AG08395 (cell line): ENCODE results near the gene TNFRSF18.
"Not testable (repeated sequence)": the region's sequence is repeated elsewhere in the genome, so short reads cannot be mapped to it uniquely, and the experiment has no call there.

Experiments
- DNase-seq: peaks from one replicate; pipeline ENCODE4 v3.0.0; 2012; ENCODE audit warnings: mixed read lengths, low spot score

TNFRSF18 gene, protein sequence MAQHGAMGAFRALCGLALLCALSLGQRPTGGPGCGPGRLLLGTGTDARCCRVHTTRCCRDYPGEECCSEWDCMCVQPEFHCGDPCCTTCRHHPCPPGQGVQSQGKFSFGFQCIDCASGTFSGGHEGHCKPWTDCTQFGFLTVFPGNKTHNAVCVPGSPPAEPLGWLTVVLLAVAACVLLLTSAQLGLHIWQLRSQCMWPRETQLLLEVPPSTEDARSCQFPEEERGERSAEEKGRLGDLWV

DNA sequence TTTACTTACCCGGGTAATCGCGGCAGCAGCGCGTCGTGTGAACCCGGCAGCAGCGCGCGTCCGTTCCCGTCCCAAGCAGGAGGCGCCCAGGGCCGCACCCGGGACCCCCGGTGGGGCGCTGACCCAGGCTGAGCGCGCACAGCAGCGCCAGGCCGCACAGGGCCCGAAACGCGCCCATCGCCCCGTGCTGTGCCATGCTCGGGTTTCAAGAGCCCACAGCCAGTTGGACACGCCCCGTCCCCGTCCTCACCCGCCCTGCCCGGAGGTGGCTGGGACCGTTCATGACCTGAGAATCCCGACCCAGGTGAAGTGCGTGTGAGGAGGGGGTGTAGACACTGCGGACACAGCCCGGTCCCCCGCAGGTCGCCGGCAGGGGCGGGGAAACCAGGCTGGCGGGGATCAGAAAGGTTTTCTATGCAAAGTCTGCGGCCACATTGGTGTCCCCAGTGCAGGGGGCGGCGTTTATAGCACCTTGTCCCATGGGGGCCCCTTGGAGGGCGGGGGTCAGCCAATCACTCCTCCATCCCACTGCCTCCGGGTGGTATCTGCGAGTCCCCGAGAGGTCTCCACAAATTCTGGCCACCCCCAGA lies at the start of gene TNFRSF18:
TSS of gene TNFRSF18 (minus strand) at position 217 of the 590 bp plus-strand sequence. CDS start at position 196, 21 bp downstream.
- DNase-seq = no peak

DNA sequence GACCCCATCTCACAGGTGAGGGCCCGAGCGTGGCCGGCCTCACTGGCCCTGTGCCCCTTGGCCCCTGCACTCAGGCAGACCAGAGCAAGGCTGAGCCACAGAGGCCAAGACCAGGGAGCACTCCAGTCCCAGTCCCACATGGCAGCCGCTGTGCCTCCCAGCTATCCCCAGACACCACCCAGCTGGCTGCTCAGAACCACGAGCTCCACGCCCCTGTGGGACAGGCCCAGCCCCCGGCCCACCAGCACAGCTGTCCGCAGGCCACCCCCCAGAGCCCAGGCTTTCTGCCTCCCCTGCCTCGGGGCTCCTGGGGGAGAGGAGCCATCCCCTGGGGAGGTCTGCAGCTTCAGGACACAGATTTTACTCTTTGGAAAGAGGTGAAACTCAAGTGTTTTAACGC lies 49.2 kb upstream of the TNFRSF18 start:
- no peak for DNase-seq

DNA sequence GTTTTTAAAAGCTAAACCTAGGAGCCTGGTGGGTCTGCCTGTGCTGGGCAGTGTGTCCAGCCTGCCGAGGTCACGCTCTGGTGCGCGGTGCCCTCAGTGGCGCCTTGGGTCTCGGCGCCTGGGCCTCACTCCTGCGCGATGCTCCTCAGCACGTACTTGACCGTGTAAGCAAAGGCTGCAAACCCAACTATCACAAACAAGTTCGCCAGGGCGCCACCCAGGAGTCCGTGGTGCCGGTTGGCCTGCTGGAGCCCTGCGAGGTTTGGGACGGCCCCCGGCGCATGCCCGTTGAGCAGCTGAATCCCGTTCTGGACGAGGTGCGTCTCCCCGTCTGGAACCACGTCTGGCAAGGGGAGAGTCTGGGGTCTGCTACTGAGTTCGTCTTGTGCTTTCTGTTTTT lies 48.7 kb upstream of the TNFRSF18 start:
- no peak for DNase-seq

DNA sequence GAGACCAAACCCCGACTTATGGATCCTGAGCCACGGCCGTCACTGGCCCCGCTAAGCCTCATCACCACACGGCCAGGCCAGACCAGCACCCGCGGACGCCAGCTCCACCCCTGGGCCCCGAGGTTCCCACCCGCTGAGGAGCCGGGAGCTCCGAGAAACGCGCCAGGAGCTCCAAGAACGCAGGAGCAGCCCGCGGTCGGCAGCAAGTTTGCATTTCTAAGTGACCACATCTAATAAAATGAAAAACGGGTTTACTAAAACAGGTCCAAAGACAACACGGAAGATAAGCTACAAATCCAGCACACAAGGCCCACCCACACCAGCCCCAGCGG lies 48.2 kb upstream of the TNFRSF18 start:
- no peak for DNase-seq

DNA sequence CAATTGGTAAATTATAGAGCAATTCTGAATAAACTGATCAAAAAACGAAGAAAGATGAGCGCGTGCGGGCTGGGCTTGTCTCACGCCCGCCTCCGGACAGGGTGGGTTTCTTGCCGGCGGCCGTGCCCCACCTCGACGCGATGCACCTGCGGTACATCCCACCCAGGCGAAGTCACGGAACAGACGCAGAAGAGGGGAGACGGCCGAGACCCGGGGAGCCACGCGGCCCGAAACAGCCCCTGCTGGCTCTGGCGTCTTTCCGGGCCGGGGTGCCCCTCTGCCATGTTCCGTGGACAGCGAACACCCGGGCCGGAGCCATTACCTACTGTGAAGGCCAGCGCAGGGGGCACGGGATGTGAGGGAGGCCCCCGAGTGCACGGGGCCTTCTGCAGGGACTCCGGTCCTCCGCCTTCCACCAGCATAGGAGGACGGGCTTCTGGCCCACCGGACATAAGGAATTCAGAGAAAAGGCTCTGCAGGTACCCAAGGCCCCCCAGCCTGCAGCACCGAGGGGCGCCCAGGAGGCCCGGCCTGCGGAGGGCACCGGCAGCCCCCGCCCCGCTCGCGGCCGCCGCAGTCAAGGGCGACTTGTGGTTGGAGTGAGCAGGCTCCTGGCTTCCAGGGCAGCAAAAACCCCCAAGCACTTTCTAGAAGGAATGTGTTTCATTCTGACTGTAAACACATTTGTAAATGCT lies 47.7 kb upstream of the TNFRSF18 start:
- no peak for DNase-seq

DNA sequence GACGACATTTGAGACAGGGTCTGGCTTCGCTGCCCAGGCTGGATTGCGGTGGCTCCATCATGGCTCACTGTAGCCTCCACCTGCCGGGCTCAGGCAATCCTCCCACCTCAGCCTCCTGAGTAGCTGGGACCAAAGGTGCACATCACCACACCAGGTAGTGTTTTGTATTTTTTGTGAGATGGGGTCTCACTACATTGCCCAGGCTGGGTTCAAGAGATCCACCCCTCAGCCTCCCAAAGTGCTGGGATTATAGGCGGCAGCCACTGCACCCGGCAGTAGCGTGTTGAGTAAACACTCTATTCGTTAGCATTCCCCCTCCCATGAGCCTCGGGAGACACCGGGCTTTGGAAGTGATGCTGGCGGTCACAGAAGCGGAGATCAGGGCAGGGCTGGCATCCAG lies 46.9 kb upstream of the TNFRSF18 start:
- DNase-seq = no peak

DNA sequence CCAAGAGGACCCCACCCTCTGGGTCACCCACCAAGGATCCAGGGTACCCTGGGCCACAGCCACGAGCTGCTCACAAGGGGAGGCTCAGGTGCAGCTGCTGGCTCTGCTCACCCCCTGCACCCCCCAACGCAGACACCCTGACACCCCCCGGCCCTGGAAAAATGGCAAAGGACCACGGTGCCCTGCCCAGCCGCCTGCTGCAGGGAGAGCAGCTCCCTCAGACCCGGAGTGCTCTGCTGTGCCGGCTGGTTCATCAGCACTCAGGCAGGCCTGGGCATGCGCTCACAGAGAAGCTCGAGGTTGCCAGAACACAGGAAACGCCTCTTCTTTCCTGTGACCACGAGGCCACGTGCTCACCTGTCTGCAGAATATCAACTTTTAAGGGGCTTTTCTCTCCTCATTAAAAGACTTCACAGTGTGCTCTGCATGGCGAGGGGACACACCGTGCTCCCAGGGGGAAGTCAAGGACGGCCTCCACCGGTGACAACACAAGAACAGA lies 44.4 kb upstream of the TNFRSF18 start:
- no peak for DNase-seq

DNA sequence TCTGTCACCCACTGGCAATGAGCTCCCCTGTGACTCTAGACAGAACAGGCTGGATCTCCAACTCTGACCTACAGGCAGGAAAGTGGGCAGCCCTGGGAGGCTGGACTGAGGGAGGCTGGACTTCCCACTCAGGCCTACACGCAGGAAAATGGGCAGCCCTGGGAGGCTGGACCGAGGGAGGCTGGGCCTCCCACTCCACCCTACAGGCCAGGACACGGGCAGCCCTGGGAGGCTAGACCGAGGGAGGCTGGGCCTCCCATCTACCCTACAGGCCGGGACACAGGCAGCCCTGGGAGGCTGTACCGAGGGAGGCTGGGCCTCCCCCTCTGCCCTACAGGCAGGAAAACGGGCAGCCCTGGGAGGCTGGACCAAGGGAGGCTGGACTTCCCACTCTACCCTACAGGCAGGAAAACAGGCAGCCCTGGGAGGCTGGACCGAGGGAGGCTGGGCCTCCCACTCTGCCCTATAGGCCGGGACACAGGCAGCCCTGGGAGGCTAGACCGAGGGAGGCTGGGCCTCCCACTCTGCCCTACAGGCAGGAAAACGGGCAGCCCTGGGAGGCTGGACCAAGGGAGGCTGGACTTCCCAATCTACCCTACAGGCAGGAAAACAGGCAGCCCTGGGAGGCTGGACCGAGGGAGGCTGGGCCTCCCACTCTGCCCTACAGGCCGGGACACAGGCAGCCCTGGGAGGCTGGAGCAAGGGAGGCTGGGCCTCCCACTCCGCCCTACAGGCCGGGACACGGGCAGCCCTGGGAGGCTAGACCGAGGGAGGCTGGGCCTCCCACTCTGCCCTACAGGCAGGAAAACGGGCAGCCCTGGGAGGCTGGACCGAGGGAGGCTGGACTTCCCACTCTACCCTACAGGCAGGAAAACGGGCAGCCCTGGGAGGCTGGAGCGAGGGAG lies 41.9 kb upstream of the TNFRSF18 start:
- not testable (repeated sequence) for DNase-seq

DNA sequence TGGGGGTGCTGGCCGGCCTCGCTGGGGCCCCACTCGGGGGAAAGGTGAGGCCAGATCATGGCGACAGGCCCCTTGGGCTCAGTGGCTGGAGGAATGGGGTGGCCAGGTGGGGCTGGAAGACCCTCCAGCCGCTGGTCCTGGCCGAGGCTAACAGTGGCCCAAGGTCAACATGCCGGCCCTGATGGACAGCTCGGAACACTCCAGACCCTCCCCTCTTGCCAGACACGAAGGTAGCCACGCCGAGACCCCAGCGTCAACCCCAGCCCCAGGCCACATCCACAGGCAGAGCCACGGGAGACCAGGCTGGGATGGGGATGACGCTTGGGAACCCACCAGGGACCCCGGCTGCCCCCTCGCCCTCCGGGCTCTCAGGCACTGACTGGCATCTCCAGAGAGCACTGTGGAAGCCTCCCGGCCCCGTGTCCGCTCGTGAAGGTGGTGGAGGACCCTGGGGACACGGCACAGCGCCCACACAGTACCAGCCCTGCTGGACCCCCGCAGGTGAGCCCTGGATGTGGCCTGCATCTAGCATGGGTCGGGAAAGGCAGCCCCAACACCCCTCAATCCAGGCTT lies 41.0 kb upstream of the TNFRSF18 start:
- no peak for DNase-seq

DNA sequence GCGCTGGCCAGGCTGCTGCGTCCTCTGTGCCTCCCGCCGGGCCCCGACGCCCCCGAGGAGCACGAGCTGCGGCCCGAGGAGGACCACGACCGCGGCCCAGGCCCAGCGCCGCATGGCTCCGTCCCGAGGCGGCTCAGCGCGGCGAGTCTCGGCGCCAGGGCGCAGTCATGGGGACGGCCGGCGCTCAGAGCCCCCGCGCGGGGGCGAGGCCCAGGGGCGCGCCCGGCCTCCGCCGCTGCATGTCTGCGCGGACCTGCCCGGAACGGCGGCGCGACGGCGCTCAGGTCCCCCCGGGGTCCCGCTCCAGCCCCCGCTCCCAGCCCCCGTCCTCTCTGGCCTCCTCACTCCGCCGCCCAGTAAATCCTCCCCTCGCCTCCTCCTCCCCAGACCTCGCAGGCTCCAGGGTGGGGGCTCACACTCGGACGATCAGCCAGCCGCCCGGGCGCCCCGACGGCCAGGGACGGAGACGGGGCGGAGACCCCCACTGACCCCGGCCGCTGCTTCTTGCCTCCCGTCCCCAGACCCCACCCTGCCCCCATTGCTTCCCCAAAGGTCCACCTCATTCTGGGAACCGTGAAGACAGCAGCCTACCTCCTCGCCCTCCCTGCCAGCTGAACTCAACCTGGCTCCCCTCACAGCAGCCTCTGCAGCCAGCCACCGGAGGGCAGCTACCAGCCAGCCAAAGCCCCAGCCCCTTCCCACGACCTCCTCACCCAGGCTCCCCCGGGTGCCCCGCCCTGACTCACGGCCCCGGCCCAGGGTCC lies 40.4 kb upstream of the TNFRSF18 start, which contains the start of gene C1QTNF12:
TSS of gene C1QTNF12 (minus strand) at position 146 of the 764 bp plus-strand sequence. CDS start at position 114, 32 bp downstream.
- no peak for DNase-seq

DNA sequence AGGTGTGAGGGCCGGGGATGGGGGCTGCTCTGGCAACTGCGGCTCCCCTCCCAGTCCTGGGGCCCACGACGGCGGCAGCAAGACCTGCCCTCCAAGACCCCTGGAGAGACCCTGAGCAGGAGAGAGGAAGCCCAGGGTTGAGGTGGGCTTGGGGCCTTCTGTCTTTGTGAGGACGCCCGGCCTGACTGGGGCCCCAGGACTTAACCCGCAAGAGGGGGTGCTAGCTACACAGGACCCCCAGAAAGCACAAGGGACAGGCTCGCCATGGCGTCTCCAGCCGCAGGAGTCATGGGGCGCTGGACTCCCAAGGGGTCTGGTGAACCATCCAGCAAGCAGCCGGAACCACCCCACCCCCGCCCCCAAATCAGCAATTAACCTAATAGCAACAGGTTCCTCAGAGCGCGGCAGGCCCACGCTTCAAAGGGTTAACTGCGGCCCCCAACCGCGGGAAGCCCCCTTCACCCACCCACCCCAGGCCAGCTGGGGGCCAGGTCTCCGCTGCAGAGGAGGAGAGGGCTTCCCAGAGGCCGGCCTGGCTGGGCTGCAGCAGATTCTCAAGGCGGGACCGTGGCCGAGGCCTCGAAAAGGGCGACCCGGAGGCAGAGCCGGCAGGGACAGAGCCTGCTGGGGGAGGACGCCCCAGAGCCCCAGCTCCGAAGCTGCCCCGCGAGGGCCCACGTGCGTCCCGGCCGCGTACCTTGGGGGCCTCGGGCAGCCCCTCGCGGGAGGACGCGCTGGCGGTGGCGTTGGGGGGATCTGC lies 39.6 kb upstream of the TNFRSF18 start:
- no peak for DNase-seq

DNA sequence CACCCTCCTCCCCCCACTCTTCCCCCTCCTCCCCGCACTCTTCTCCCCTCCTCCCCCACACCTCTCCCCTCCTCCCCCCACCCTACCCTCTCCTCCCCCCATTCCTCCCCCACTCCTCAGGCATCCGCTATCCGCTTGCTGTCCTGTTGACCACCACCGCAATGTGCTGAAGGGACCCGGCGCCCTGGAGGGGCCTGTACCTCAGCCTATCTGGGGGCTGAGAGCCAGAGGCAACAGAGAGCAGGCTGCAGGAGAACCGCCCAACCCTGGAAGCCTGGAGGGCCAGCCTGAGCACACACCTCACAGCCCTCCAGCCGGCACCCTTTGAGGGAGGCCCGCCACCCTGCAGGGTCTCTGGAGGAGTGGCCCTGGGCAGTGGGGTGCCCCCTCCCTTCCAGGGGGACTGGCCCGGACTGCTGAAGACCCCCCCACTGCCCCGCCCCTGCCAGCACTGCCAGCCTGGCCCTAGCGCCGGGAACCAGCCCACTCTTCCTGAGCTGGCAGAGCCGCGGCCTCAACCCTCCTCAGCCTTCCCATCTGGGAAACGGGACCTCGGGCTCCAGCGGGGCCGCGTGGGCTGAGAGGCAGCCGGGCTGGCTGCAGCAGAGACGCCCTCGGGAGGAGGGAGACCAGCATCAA lies 38.9 kb upstream of the TNFRSF18 start:
- no peak for DNase-seq

DNA sequence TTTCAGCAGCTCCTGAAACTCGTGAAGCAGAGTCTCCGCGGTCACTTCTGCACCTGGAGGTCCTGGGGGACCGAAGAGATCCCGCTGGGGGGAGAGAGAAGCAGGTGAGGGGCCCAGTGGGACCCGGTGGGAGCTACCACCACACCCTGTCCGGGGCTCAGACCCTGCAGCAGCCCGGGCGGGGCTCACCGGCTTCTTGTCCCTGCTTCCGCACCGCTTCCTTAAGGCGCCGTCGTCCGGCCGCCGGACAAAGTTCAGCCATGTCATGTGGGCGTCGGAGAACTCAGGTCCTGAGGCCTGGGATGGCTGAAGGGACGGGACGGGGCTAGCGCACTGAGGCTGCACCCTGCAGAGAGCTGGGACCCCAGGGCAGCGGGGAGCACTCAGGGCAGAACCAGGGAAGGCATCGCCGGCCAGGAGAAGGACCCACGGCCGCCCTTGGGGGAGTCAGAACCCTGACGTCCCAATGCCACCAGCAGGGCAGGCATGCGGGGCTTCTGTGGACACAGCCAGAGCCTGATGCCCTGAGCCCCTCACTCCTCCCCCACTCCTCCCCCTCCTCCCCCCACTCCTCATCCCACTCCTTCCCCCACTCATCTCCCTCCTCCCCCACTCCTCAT lies 37.9 kb upstream of the TNFRSF18 start:
- no peak for DNase-seq

DNA sequence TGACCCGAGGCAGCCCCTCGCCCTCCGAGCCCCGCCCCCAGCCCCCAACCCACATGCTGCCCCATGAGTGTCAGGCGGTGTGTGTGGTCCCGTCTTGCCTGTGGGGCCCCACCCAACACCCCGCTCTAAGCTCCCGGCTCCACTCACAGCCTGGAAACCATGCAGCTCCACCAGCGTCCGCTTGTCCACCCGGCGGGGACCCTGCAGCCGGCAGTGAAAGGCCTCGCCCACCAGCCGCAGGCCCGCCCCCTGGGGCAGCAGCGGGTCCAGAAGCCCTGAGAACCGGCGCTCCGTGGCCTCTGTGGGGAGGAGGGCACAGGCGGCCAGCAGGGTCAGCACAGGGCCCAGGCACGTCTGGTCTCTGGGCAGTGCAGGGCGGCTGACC lies 37.4 kb upstream of the TNFRSF18 start:
- DNase-seq = no peak

DNA sequence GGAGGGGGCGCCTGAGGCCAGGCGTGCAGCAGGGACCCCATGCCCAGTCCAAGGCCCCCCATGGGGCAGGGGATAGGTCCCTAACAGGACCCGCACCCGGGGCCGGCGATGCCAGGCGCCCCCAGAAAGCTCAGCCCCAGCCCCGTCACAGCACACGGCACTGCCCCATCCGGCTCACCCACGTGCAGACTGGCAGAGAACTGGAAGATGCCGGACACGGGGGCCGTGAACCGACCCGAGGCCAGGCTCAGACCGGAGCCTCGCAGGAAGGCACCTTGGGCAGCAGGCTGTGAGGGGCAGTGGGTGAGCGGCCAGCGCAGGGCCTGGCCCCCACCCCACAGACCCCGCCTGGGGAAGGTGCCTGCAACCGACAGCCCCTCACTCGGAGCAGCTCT lies 36.9 kb upstream of the TNFRSF18 start:
- DNase-seq = no peak

DNA sequence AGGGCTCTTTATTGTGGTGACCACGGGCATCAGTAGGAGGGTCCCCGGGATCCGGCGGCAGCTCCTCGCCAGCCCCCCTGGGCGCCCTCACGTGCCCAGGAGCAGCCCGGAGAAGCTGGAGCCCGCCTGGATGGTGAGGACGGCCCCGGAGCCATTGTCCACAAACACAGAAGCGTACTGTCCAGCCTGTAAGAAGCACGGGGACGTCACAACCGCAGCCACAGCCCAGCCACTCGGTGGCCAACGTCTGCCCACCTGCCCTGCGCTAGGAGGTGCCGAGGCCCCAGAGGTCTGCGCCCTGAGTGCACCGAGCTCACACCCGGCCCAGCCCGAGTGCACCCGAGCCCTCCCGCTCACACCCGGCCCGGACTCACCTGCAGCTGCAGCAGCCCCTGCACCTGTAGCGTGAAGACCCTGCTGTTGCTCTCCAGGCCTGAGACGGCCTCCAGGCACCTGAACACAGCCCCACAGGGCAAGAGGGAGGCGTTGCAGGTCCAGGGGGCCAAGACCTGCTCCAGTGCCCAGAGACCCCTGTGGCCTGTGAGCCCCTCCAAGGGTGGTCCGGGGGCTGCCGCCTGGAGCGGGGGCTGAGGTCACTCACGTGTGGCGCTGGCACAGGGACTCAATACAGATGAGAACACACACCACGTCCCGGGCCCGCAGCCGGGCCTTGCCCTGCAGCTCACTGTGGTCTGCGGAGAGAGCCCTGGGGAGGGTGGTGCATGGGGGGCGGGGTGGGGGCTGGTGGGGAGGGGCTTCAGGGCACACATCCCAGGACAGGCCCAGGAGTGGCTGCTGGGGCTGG lies 36.3 kb upstream of the TNFRSF18 start:
- no peak for DNase-seq

DNA sequence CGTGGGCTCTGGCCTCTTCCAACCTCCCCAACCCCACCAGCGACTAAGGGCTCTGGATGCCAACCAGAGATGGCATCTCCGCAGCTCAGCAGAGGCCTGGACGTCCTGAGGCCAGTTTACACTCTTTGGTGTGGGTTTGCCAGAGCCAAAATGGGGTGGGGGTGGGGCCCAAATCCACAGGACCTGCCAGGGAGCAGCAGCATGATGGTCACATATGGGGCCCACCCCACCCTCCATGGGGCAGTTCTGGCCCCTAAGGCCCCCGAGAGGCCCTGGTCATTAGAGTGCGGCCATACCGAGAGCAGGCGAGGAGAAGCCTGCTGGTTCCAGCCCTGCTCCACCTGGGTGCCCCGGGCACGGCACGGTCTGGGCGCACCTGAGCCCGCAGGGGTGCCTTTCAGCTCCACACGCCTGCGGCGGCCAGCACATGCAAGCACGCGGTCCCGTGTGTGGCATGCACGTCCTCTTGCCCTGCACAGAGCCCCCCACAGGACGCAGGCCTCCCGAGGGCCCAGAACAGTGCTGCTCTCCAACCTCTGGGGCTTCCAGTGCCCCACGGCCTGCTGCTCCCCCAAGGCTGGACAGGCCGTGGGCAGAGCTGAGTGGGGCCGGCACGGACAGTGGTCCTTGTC lies 35.3 kb upstream of the TNFRSF18 start:
- DNase-seq = no peak
